CD1c-positive myeloid dendritic cell (primary cell): ENCODE results near the gene CASP10.

ENCODE experiments used
- DNase-seq: peaks from one replicate; pipeline ENCODE4 v3.0.0-alpha.2; 2016; ENCODE audit errors: extremely low spot score

CASP10 gene

GRCh38 chr2:201197781-201198180, 14.8 kb downstream of the CASP10 start:
- DNase-seq, result no peak

GRCh38 chr2:201199847-201200246, 16.9 kb downstream of the CASP10 start:
- DNase-seq, result no peak

- no peak for DNase-seq
These were observed 17.4 kb downstream of the CASP10 start for GRCh38 chr2:201200345-201200744.

- no peak for DNase-seq
These were observed 18.4 kb downstream of the CASP10 start for GRCh38 chr2:201201371-201201770.

GRCh38 chr2:201203916-201204654, 21.1 kb downstream of the CASP10 start:
- DNase-seq, result no peak

GRCh38 chr2:201204655-201205514, 21.9 kb downstream of the CASP10 start:
- DNase-seq, result no peak

GRCh38 chr2:201205515-201205849, 22.5 kb downstream of the CASP10 start:
- DNase-seq, result no peak

- DNase-seq, result peak; percentile 74
These were observed 25.8 kb downstream of the CASP10 start for GRCh38 chr2:201208563-201209252.

- no peak for DNase-seq
These were observed 33.0 kb downstream of the CASP10 start for GRCh38 chr2:201215963-201216362.

GRCh38 chr2:201216918-201217317, 34.0 kb downstream of the CASP10 start:
- no peak for DNase-seq

GRCh38 chr2:201218780-201219179, 35.8 kb downstream of the CASP10 start:
- no peak for DNase-seq

- DNase-seq, result no peak
These were observed 36.6 kb downstream of the CASP10 start for GRCh38 chr2:201219328-201220096.

- peak; percentile 26 for DNase-seq
These were observed 37.2 kb downstream of the CASP10 start for GRCh38 chr2:201220102-201220570.

GRCh38 chr2:201223089-201224073, 40.4 kb downstream of the CASP10 start:
- DNase-seq, result no peak

GRCh38 chr2:201228271-201228911, 45.5 kb downstream of the CASP10 start:
- DNase-seq, result no peak

GRCh38 chr2:201228912-201229290, 46.0 kb downstream of the CASP10 start:
- DNase-seq, result no peak

GRCh38 chr2:201231781-201232466, 49.0 kb downstream of the CASP10 start:
- peak; percentile 95 for DNase-seq

GRCh38 chr2:201232467-201232815, 49.5 kb downstream of the CASP10 start:
- DNase-seq, result no peak

- DNase-seq, result peak; percentile 93
These were observed 50.4 kb downstream of the CASP10 start for GRCh38 chr2:201233192-201233811.
